Inflammatory macrophage treated with lipopolysaccharide for 1 hour (primary cell): Measurements from ENCODE around the gene NR6A1.

Source experiments
- DNase-seq, 2 donors: peaks; one replicate each; pipeline ENCODE4 v3.0.0-alpha.2; 2020 to 2022

Gene NR6A1

GRCh38 chr9:124514874-124515273 lies 256.2 kb downstream of the NR6A1 start:
- no peak for DNase-seq

GRCh38 chr9:124514125-124514524 lies 257.0 kb downstream of the NR6A1 start:
- no peak for DNase-seq

GRCh38 chr9:124513376-124513994 lies 257.6 kb downstream of the NR6A1 start:
- DNase-seq: no peak

GRCh38 chr9:124512806-124513204 lies 258.3 kb downstream of the NR6A1 start:
- DNase-seq: no peak

- no peak for DNase-seq
Measured at GRCh38 chr9:124511891-124512805, 259.0 kb downstream of the NR6A1 start.

GRCh38 chr9:124511426-124511840 lies 259.7 kb downstream of the NR6A1 start:
- no peak for DNase-seq

GRCh38 chr9:124510650-124511425 lies 260.3 kb downstream of the NR6A1 start:
- no peak for DNase-seq

- DNase-seq: no peak
Measured at GRCh38 chr9:124507880-124508423, 263.2 kb downstream of the NR6A1 start.

GRCh38 chr9:124506931-124507879 lies 263.9 kb downstream of the NR6A1 start, which contains the start of gene NR5A1:
Gene NR5A1 (minus strand): TSS chr9:124507399. CDS start chr9:124503395, 4,004 bp downstream.
- no peak for DNase-seq

- no peak for DNase-seq
Measured at GRCh38 chr9:124506433-124506832, 264.7 kb downstream of the NR6A1 start.

- DNase-seq: no peak
Measured at GRCh38 chr9:124505901-124506346, 265.2 kb downstream of the NR6A1 start.

GRCh38 chr9:124505006-124505900 lies 265.9 kb downstream of the NR6A1 start:
- no peak for DNase-seq

- DNase-seq: no peak
Measured at GRCh38 chr9:124504530-124505005, 266.5 kb downstream of the NR6A1 start.

- no peak for DNase-seq
Measured at GRCh38 chr9:124503713-124504529, 267.2 kb downstream of the NR6A1 start.

- DNase-seq: no peak
Measured at GRCh38 chr9:124502711-124503702, 268.1 kb downstream of the NR6A1 start.

GRCh38 chr9:124501771-124502320 lies 269.3 kb downstream of the NR6A1 start:
- no peak for DNase-seq

- no peak for DNase-seq
Measured at GRCh38 chr9:124500796-124501611, 270.1 kb downstream of the NR6A1 start.
